ENCODE data around the gene IL16.
"Not testable (repeated sequence)": the region's sequence is repeated elsewhere in the genome, so short reads cannot be mapped to it uniquely, and the experiment has no call there.

IL16 gene

GRCh38 chr15:81343371-81343770 is 146.7 kb downstream of the IL16 start:
- DNase-seq = no peak

GRCh38 chr15:81346611-81347010 is 149.9 kb downstream of the IL16 start:
- DNase-seq = no peak

- DNase-seq = no peak
Measured at GRCh38 chr15:81347910-81348309, 151.2 kb downstream of the IL16 start.

DNA sequence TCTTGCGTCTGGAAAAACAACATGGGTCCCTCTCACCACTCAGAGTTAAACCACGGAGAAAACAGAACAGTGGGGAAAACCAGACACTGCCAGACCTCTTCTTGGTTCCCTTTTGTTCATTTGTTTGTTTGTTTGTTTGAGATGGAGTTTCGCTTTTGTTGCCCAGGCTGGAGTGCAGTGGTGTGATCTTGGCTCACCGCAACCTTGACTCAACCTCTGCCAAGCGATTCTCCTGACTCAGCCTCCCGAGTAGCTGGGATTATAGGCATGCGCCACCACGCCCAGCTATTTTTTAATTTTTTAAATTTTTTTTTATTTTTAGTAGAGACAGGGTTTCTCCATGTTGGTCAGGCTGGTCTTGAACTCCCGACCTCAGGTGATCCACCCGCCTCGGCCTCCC is 152.0 kb downstream of the IL16 start:
- DNase-seq = not testable (repeated sequence)

GRCh38 chr15:81349271-81349670 is 152.6 kb downstream of the IL16 start:
- no peak for DNase-seq

- no peak for DNase-seq
Measured at GRCh38 chr15:81351651-81352050, 155.0 kb downstream of the IL16 start.

DNA sequence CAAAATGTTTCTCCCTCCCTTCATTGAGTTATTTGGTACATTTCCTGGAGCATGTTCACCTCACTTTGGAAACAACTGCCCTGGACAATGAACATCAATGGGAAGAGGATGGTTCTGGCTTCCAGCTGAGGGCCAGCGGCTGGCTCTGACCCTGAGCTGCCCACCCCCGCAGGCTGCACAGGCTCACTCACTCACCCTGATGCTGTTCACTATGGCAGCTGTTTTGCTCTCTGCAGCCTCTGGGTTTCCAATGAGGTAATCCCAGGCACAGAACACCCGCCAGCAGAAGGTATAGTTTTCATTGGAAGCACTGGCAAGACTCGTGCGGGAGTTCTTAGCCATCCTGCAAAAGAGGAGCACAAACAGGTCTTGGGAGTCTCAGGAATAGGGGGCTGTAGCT is 159.6 kb downstream of the IL16 start:
- DNase-seq = no peak

DNA sequence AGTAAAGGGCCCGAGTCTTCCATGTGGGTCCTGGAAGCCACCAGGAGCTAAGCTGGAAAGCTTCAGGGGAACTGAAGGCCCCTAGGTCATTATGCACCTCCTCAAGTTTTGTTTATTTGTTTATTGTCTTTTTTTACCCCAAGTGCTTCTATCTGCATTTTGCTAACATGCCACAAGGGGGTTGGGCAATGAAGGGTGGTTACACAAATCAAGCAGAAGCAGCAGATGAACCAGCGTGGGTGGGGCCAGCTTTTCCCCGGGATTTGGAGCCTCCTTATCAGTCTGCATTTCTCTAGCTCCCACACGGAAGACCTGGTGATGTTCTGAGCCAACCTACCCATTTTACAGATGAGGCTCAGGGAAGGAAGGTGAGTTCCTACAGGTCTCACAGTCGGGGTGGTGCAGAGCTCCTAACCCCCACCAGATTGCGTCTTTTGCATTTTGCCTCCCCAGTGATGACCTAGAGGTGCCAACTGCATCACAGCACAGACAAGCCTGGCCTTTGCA is 160.6 kb downstream of the IL16 start:
- no peak for DNase-seq

DNA sequence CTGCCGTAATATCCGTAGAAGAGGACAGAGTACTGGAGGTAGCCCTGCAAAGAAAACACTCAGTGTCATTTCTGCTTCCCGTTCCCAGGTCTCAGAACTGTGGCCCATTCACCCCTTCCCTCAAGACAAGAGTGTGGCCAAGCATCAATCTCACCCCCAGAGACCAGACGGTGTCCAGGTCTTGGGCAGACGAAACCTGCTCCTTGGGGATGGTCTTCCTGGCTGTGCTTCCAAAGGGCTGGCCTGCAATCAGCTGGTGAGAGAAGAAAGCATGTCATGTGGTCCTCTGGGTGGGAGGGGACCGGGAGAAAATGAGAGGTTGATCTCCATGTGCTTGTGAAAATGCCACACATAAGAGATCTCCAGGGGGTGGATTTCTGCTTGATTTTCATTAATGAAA is 161.6 kb downstream of the IL16 start:
- no peak for DNase-seq

GRCh38 chr15:81360491-81360890 is 163.8 kb downstream of the IL16 start:
- DNase-seq = no peak

DNA sequence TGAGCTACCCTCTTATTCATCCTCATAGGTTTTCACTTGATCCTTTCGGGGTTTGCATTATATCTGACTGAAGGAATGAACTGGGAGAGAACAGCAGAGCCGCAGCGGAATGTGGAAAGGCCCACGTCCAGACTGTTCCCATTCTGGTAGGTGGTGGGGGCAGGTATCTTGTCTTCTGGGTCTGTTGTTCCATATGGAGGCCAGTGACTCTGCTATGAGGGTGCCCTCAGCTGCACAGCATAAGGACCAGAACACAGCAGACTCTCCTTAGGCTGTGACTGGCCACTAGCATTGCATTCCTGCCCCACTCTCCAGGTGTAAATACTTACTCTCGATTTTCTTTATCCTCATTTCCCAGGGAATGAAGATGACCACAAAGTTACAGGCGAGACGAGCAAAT is 165.2 kb downstream of the IL16 start:
- no peak for DNase-seq

GRCh38 chr15:81362790-81363189 is 166.1 kb downstream of the IL16 start:
- DNase-seq = no peak

DNA sequence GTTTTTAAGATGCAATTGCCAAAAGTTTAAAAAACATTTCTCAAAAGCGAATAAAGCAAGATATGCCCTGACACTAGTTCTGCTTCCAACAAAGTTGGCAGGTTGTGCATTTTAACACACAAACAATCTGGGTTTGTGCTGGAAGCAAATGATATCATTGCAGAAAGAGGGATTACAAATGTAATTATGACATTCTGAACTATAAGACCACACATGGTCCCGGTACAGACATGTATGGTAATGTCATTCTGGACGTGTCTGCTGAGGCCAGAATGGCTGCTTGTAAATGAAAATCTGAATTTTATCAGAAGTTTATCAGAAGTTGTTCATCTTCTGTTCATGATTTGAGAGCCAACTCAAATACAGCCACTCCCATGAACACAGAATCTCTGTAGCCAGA is 166.6 kb downstream of the IL16 start:
- DNase-seq = no peak
